Activated naive CD8-positive, alpha-beta T cell treated with anti-CD3 and anti-CD28 coated beads, Interleukin-2, amount 50 U/mL, for 24 hours (primary cell): ENCODE data around the gene DNAJC21.

ENCODE experiments used
- ATAC-seq: fragments of 150-1000 bp; cut with Tn5 transposase; one replicate; pipeline ENCODE4 v1.10.0; 2021
- DNase-seq: peaks from one replicate; pipeline ENCODE4 v3.0.0; 2021
- H3K27ac Mint-ChIP-seq: one replicate; pipeline ENCODE4 v1.8.0; 2021; ENCODE audit warnings: mild to moderate bottlenecking, mixed read lengths
- H3K27me3 Mint-ChIP-seq: one replicate; pipeline ENCODE4 v1.8.0; 2021; ENCODE audit warnings: mixed read lengths
- H3K36me3 Mint-ChIP-seq: one replicate; pipeline ENCODE4 v1.8.0; 2021; ENCODE audit warnings: low read depth, mixed read lengths
- H3K4me1 Mint-ChIP-seq: one replicate; pipeline ENCODE4 v1.8.0; 2021; ENCODE audit warnings: mixed read lengths
- H3K4me3 Mint-ChIP-seq: one replicate; pipeline ENCODE4 v1.8.0; 2021; ENCODE audit warnings: mild to moderate bottlenecking, moderate library complexity, mixed read lengths
- H3K9me3 Mint-ChIP-seq: one replicate; pipeline ENCODE4 v1.8.0; 2021; ENCODE audit warnings: mixed read lengths

DNAJC21 gene

GRCh38 chr5:34982823-34983222, 53.5 kb downstream of the DNAJC21 start:
- no peak for DNase-seq
- H3K4me1 Mint-ChIP-seq, result no peaks in the 10 kb centered on the region
- H3K9me3 Mint-ChIP-seq, result peaks cover 22% of the 10 kb centered on the region
- H3K36me3 Mint-ChIP-seq, result no peaks in the 10 kb centered on the region
- no peak overlapping the region for H3K4me3 Mint-ChIP-seq
- peaks cover 11% of the 10 kb centered on the region for H3K27me3 Mint-ChIP-seq
- ATAC-seq, result no peak
- H3K27ac Mint-ChIP-seq, result no peak overlapping the region

- peaks cover 18% of the 10 kb centered on the region for H3K9me3 Mint-ChIP-seq
- DNase-seq, result no peak
- H3K4me1 Mint-ChIP-seq, result no peaks in the 10 kb centered on the region
- H3K36me3 Mint-ChIP-seq, result no peaks in the 10 kb centered on the region
- no peak overlapping the region for H3K27ac Mint-ChIP-seq
- ATAC-seq, result no peak
- peaks cover 33% of the 10 kb centered on the region for H3K27me3 Mint-ChIP-seq
- no peak overlapping the region for H3K4me3 Mint-ChIP-seq
Measured at GRCh38 chr5:34986965-34987364, 57.6 kb downstream of the DNAJC21 start.

- no peak for DNase-seq
- Mint-ChIP-seq H3K36me3 (no peaks in the 10 kb centered on the region), H3K4me3 (no peak overlapping the region), H3K9me3 (peaks cover 6% of the 10 kb centered on the region), H3K4me1 (no peaks in the 10 kb centered on the region), H3K27me3 (peaks cover 43% of the 10 kb centered on the region), H3K27ac (no peak overlapping the region)
- ATAC-seq, result no peak
Measured at GRCh38 chr5:34991486-34992238, 62.3 kb downstream of the DNAJC21 start.

- Mint-ChIP-seq H3K27ac (no peak overlapping the region), H3K4me1 (no peaks in the 10 kb centered on the region), H3K9me3 (no peaks in the 10 kb centered on the region), H3K27me3 (peaks cover 27% of the 10 kb centered on the region), H3K36me3 (no peaks in the 10 kb centered on the region), H3K4me3 (no peak overlapping the region)
- ATAC-seq, result no peak
- no peak for DNase-seq
Measured at GRCh38 chr5:34993951-34994350, 64.6 kb downstream of the DNAJC21 start.

GRCh38 chr5:34996261-34996660, 66.9 kb downstream of the DNAJC21 start:
- DNase-seq (no peak), ATAC-seq (no peak)
- no peaks in the 10 kb centered on the region for H3K9me3 Mint-ChIP-seq
- H3K4me1 Mint-ChIP-seq, result no peaks in the 10 kb centered on the region
- no peaks in the 10 kb centered on the region for H3K36me3 Mint-ChIP-seq
- no peak overlapping the region for H3K27ac Mint-ChIP-seq
- H3K4me3 Mint-ChIP-seq, result no peak overlapping the region
- H3K27me3 Mint-ChIP-seq, result peaks cover 20% of the 10 kb centered on the region

GRCh38 chr5:34998058-34998789, 68.9 kb downstream of the DNAJC21 start:
- Mint-ChIP-seq H3K36me3 (no peaks in the 10 kb centered on the region), H3K4me3 (no peak overlapping the region), H3K27me3 (peaks cover 16% of the 10 kb centered on the region), H3K27ac (no peak overlapping the region), H3K9me3 (no peaks in the 10 kb centered on the region), H3K4me1 (no peaks in the 10 kb centered on the region)
- ATAC-seq (no peak), DNase-seq (no peak)

- Mint-ChIP-seq H3K27me3 (peaks cover 24% of the 10 kb centered on the region), H3K27ac (no peak overlapping the region), H3K36me3 (no peaks in the 10 kb centered on the region), H3K9me3 (no peaks in the 10 kb centered on the region), H3K4me3 (no peak overlapping the region), H3K4me1 (no peaks in the 10 kb centered on the region)
- no peak for ATAC-seq
- no peak for DNase-seq
Measured at GRCh38 chr5:35001842-35002241, 72.5 kb downstream of the DNAJC21 start.

- no peak for DNase-seq
Measured at GRCh38 chr5:35002459-35002858, 73.1 kb downstream of the DNAJC21 start.

GRCh38 chr5:35003018-35003957, 73.9 kb downstream of the DNAJC21 start:
- Mint-ChIP-seq H3K27me3 (peaks cover 28% of the 10 kb centered on the region), H3K4me3 (no peak overlapping the region), H3K36me3 (no peaks in the 10 kb centered on the region), H3K27ac (no peak overlapping the region), H3K4me1 (no peaks in the 10 kb centered on the region), H3K9me3 (no peaks in the 10 kb centered on the region)
- DNase-seq (peak; percentile 71), ATAC-seq (no peak)

More at GRCh38 chr5:35002459-35002858, 73.1 kb downstream of the DNAJC21 start:
- Mint-ChIP-seq H3K36me3 (no peaks in the 10 kb centered on the region), H3K4me3 (no peak overlapping the region), H3K9me3 (no peaks in the 10 kb centered on the region), H3K27me3 (peaks cover 27% of the 10 kb centered on the region), H3K4me1 (no peaks in the 10 kb centered on the region), H3K27ac (no peak overlapping the region)
- ATAC-seq, result no peak

- Mint-ChIP-seq H3K27me3 (peaks cover 31% of the 10 kb centered on the region), H3K27ac (no peak overlapping the region), H3K4me1 (no peaks in the 10 kb centered on the region), H3K4me3 (no peak overlapping the region), H3K9me3 (no peaks in the 10 kb centered on the region), H3K36me3 (no peaks in the 10 kb centered on the region)
- no peak for DNase-seq
- ATAC-seq, result no peak
Measured at GRCh38 chr5:35004200-35004599, 74.8 kb downstream of the DNAJC21 start.

- no peak overlapping the region for H3K27ac Mint-ChIP-seq
- H3K9me3 Mint-ChIP-seq, result no peaks in the 10 kb centered on the region
- H3K36me3 Mint-ChIP-seq, result no peaks in the 10 kb centered on the region
- H3K4me1 Mint-ChIP-seq, result no peaks in the 10 kb centered on the region
- peaks cover 31% of the 10 kb centered on the region for H3K27me3 Mint-ChIP-seq
- DNase-seq (no peak), ATAC-seq (no peak)
- H3K4me3 Mint-ChIP-seq, result no peak overlapping the region
Measured at GRCh38 chr5:35004771-35005170, 75.4 kb downstream of the DNAJC21 start.
